Jurkat, Clone E6-1 (cell line): Measurements from ENCODE around the gene GID8.
"Not testable (repeated sequence)": the region's sequence is repeated elsewhere in the genome, so short reads cannot be mapped to it uniquely, and the experiment has no call there.

Source experiments
- DNase-seq: peaks from one replicate; pipeline ENCODE4 v3.0.0-alpha.2; 2011; ENCODE audit warnings: low read depth, low spot score
- H3K4me3 ChIP-seq: 2 replicates; pipeline ENCODE4 v1.5.1; 2011; ENCODE audit warnings: mild to moderate bottlenecking, low read length, control low read depth, moderate library complexity

GID8 gene

DNA sequence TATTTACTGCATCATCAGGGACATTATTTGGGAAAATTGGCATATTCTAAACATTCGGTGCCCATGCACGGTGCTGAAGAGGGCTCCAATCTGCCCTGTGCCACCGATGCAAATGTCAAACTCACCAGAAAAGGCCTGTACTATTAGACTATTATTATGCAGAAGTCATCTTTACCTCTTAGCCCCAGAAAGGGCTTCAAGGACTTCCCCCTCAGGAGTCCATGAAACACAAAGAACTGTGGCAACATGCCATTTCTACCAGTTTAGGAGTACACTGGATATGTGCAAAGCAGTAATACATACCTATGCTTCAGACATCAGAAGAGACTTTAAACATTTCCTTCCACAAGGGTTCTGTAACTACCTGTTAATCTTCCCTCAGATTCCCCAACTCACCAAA lies 20.2 kb upstream of the GID8 start:
- DNase-seq, result no peak
- no peak overlapping the region for H3K4me3 ChIP-seq

DNA sequence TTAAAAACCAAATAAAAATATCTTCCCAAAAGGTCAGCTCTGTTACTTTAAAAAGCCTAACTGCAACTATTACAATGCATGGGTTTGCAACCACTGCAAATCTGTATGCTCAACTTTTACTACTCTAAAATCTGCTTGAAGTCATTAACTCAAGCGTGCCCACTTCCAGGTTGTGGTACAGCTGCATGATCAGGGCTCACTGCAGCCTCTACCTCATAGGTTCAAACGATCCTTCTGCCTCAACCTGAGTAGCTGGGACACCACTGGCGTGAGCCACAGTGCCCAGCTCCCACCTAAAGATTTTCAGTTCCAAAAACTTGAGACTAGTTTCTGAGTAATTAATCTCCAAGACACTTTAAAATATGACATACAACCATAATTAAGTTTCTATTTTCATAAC lies 19.8 kb upstream of the GID8 start:
- DNase-seq, result peak; percentile 88
- peak overlapping the region; percentile 32; the same call in 1 of the 2 replicates for H3K4me3 ChIP-seq

GRCh38 chr20:62918831-62919230 lies 19.1 kb upstream of the GID8 start:
- DNase-seq, result peak; percentile 77

GRCh38 chr20:62920039-62920645 lies 17.8 kb upstream of the GID8 start:
- H3K4me3 ChIP-seq, result no peak overlapping the region
- no peak for DNase-seq

More at GRCh38 chr20:62918831-62919230, 19.1 kb upstream of the GID8 start:
- peak overlapping the region; percentile 32 for H3K4me3 ChIP-seq

DNA sequence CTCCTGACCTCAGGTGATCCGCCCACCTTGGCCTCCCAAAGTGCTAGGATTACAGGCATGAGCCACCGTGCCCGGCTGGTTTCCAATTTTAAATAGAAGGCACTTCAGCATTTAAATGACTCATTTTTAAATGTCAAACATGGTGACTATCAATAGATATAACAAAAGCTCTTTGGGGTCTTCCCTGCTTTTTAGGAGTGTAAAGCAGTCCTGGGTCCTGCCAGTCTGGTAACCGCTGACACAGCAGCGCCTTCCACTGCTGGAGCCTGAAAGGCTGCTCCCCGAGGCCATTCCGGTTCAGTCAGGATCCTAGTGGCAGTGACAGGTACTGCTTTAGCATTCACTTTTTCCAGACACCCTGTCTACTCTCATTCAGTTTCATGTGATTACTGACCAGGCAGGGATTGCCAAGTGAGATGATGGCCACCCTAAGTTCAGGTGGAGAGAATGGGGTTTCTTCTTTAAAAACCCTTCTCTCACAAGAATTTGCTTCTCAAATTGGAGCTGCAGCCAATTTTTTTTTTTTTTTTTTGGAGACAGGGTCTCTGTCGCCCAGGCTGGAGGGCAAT lies 16.7 kb upstream of the GID8 start:
- peak; percentile 64 for DNase-seq
- H3K4me3 ChIP-seq, result no peak overlapping the region

DNA sequence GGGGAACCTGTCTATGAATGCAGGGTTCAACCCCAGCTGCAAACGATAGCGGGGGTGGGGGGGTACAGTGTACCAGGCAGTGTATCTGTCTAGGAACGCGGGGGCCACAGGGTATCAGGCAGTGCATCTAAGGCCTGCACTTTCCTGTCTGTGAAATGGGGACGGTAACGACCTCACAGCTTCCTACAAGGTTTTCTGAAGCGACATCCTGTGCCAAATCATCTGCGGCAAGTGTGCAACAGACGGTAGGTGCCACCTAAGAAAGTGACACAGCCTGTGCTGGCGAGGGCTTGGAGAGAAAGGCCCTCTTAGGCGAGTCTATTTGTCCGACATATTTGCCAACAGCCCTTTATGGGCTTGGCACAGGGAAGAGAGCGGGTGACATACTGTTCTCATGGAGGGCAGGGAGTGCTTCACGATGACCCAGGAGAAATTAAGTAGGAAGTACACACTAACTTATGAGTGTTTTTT lies 15.5 kb upstream of the GID8 start:
- peak overlapping the region; percentile 33 for H3K4me3 ChIP-seq
- DNase-seq, result peak; percentile 83

DNA sequence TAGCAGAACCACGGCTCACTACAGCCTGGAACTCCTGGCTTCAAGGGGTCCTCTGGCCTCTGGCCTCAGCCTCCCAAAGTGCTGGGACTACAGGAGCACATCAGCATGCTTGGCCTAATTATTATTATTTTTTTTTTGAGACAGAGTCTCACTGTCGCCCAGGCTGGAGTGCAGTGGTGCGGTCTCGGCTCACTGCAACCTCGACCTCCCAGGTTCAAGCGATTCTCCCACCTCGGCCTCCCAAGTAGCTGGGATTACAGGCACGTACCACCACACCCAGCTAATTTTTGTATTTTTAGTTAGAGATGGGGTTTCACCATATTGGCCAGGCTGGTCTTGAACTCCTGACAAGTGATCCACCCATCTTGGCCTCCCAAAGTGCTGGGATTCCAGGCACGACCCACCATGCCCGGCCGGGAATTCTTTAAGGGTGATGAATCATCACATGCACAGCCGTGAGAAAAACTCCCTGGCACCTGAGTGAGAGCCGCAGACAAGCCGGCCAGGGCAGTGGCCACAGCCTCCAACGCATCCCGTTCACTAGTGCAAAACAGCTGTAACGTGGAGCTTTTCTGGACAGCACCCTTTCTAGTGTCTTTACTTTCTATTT lies 14.8 kb upstream of the GID8 start:
- peak overlapping the region; percentile 33 for H3K4me3 ChIP-seq
- not testable (repeated sequence) for DNase-seq

- no peak for DNase-seq
- peak overlapping the region; percentile 88 for H3K4me3 ChIP-seq
These were observed 14.1 kb upstream of the GID8 start for GRCh38 chr20:62923669-62924441.

- peak overlapping the region; percentile 88 for H3K4me3 ChIP-seq
- no peak for DNase-seq
These were observed 13.4 kb upstream of the GID8 start for GRCh38 chr20:62924442-62925075.

DNA sequence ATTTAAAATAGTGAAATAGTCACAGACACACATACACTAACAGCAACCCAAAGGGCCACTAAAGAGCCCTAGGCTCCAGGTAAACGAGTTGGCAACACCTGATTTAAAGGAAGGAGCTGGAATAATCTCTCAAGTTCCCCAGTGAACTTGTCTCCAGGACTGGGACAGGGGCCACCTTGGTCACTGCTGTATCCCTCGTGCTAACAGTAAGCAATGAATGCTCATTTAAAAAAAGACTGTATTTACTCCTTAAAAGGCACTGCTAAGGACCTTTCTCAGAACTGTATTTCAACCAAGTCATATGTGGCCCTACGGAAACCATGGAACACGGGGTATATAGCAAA lies 12.9 kb upstream of the GID8 start:
- no peak for DNase-seq
- peak overlapping the region; percentile 88 for H3K4me3 ChIP-seq

- DNase-seq, result no peak
- peak overlapping the region; percentile 88 for H3K4me3 ChIP-seq
These were observed 12.3 kb upstream of the GID8 start for GRCh38 chr20:62925420-62926228.

- peak within 1 kb of the TSS; percentile 88 for H3K4me3 ChIP-seq
- DNase-seq, result peak; percentile 78
These were observed 11.5 kb upstream of the GID8 start, which contains the start of gene DIDO1 for GRCh38 chr20:62926229-62927127. TSS of gene DIDO1 (minus strand) at chr20:62926505.

GRCh38 chr20:62927128-62927705 lies 10.7 kb upstream of the GID8 start:
- peak overlapping the region; percentile 88 for H3K4me3 ChIP-seq
- no peak for DNase-seq

- peak overlapping the region; percentile 40 for H3K4me3 ChIP-seq
- DNase-seq, result no peak
These were observed 9.6 kb upstream of the GID8 start for GRCh38 chr20:62928246-62928939.

- peak overlapping the region; percentile 40 for H3K4me3 ChIP-seq
- DNase-seq, result no peak
These were observed 8.9 kb upstream of the GID8 start for GRCh38 chr20:62929051-62929538.

- DNase-seq, result no peak
- no peak overlapping the region for H3K4me3 ChIP-seq
These were observed 6.5 kb upstream of the GID8 start for GRCh38 chr20:62931464-62931863.

GRCh38 chr20:62933966-62934365 lies 4.0 kb upstream of the GID8 start:
- H3K4me3 ChIP-seq, result no peak overlapping the region
- DNase-seq, result no peak
